ENCODE results near the gene GPC6. TPM values are rescaled to one million over a fixed set of nuclear protein-coding genes. Genes with fewer than 3 reads are reported as not detected.

The GPC6 gene
- polyA plus RNA-seq, 4 donors: 0.22 to 45.0 (median 1.4) TPM

DNA sequence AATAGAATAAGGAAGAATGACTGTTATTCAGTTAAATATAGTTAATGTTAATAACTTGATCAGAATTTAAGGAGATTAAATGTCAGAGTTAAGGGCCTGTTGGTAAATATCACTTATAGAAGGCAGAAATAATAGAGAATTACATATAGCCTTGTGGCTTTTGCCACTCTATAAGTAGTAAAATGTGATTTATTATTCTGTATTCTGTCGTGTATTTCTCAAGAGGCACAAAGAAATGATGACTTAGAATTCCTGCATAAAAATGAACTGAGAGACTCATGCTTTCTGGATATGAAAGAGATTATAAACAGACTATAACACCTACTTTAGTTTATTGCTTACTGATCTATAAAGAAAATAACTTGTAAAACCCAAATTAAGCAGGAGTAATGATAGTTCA lies 40.1 kb downstream of the GPC6 start:
- Histone ChIP-seq H3K4me3 (ENCODE audit: low read depth in 1 of 3, low read length in 3 of 3) (no peak overlapping the region), H3K36me3 (ENCODE audit: control insufficient read depth in 3 of 3, insufficient read depth in 2 of 3, low read depth in 1 of 3, low read length in 3 of 3) (peaks cover 0 to 3% (median 0%) of the 10 kb centered on the region in 3 donors), H3K27ac (ENCODE audit: low read depth in 1 of 3, low read length in 2 of 3) (no peak overlapping the region), H3K9me3 (ENCODE audit: control insufficient read depth in 2 of 2, insufficient read depth in 1 of 2, low read depth in 1 of 2, low read length in 1 of 2) (no peaks in the 10 kb centered on the region), H3K4me1 (ENCODE audit: control insufficient read depth in 3 of 3, insufficient read depth in 2 of 3, low read depth in 1 of 3, low read length in 2 of 3) (peaks cover 0 to 7% (median 0%) of the 10 kb centered on the region in 3 donors), H3K27me3 (ENCODE audit: control insufficient read depth in 3 of 3, insufficient read depth in 3 of 3, low read length in 3 of 3) (no peaks in the 10 kb centered on the region)
- FAIRE-seq (no peak), DNase-seq (no peak)
- 85 to 88% (median 86%) methylated on average over 1 of the region's 1 CpG for WGBS, 3 donors

DNA sequence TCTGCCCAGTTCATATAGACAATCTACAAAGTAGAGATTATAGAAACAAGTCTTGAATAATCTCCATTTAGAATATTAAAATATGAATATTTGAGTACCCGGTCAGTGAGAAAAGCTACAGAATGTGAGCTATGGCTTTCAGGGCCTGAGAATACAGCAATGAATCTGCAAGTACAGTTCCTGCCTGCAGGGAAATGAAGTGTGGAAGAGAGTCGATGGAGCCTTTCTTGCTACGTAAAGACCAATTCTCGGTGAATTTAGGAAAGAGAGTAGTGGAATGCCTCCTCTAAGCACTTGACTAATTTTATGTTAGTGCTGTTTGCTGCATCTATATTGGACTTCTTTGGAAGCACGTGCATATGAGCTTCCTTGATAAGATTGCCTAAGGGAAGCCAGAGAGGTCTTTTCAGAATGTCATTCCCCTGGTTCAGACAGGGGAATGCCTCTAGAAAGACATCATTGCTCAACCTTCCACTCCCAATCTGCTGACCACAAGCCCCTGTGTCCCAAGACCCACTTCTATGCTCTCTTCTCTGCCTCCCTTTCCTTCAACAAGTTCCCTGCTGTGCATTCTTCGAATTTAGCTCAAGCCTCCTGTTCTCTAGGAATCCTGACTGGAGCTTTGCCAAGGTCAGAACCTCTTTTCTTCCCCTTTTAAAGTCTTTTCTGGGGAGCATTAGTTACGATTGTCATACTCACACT lies 41.9 kb downstream of the GPC6 start:
- peaks cover 0 to under 1% (median 0%) of the 10 kb centered on the region in 3 donors for H3K36me3 ChIP-seq (ENCODE audit: control insufficient read depth in 3 of 3, insufficient read depth in 2 of 3, low read depth in 1 of 3, low read length in 3 of 3)
- no peak overlapping the region for H3K4me3 ChIP-seq (ENCODE audit: low read depth in 1 of 3, low read length in 3 of 3)
- H3K27ac ChIP-seq (ENCODE audit: low read depth in 1 of 3, low read length in 2 of 3): no peak overlapping the region
- H3K9me3 ChIP-seq (ENCODE audit: control insufficient read depth in 2 of 2, insufficient read depth in 1 of 2, low read depth in 1 of 2, low read length in 1 of 2): no peaks in the 10 kb centered on the region
- WGBS, 3 donors: 68 to 87% (median 74%) methylated on average over 7 of the region's 7 CpGs
- DNase-seq (no peak), FAIRE-seq (no peak)
- peaks cover 0 to 7% (median 0%) of the 10 kb centered on the region in 3 donors for H3K4me1 ChIP-seq (ENCODE audit: control insufficient read depth in 3 of 3, insufficient read depth in 2 of 3, low read depth in 1 of 3, low read length in 2 of 3)
- H3K27me3 ChIP-seq (ENCODE audit: control insufficient read depth in 3 of 3, insufficient read depth in 3 of 3, low read length in 3 of 3): no peaks in the 10 kb centered on the region

DNA sequence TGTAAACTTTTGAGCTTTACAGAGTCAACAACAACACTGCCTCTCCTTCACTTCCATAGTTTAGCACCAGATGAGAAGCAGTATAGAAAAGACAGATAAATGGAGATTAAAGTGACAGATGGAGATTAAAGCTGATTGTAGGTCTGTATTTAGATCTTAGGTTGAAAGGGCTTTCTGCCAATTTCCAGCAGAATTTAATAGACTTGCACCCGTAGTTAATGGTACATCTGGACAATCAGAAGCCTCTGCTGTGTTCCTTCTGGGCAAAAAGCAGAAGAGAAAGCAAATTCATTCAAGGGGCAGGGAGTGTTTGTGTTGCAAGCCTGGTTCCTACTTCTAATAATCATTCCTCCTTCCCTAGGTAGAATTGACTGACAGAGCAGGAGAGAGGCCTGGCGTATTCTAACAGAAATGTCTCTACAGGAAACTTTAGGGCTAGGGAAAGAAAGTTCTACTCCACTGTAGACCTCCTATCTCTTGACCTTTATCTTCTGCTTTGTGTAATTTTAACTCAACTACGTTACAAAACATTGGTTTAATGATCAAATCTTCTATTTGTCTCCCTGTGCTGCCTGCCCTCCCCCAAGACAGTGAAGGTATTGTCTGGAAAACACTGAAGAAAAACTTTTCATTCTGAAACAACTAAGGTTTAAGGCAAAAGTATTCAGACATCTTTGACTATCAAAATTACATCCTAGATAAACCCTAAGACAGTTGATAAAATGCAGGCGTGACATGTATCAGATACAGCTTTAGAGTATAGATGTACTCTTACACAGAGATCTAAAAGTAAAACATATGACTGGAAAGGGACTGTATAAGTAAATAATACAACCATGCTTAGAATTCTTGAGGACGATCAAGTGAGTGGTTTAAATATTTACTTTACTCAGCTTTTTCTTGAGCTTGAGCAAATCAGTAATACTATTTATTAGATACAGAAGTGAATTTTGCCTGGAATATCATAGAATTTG lies 44.4 kb downstream of the GPC6 start:
- Histone ChIP-seq H3K36me3 (ENCODE audit: control insufficient read depth in 3 of 3, insufficient read depth in 2 of 3, low read depth in 1 of 3, low read length in 3 of 3) (no peaks in the 10 kb centered on the region), H3K9me3 (ENCODE audit: control insufficient read depth in 2 of 2, insufficient read depth in 1 of 2, low read depth in 1 of 2, low read length in 1 of 2) (no peaks in the 10 kb centered on the region), H3K4me1 (ENCODE audit: control insufficient read depth in 3 of 3, insufficient read depth in 2 of 3, low read depth in 1 of 3, low read length in 2 of 3) (peaks cover 0 to 7% (median 0%) of the 10 kb centered on the region in 3 donors), H3K27me3 (ENCODE audit: control insufficient read depth in 3 of 3, insufficient read depth in 3 of 3, low read length in 3 of 3) (no peaks in the 10 kb centered on the region), H3K4me3 (ENCODE audit: low read depth in 1 of 3, low read length in 3 of 3) (no peak overlapping the region), H3K27ac (ENCODE audit: low read depth in 1 of 3, low read length in 2 of 3) (peak overlapping the region in 1 of 3 donors; percentile 2)
- DNase-seq: peak in 1 of 2 donors; percentile 19
- WGBS, 3 donors: 24 to 43% (median 27%) methylated on average over 5 of the region's 5 CpGs
- FAIRE-seq: no peak

DNA sequence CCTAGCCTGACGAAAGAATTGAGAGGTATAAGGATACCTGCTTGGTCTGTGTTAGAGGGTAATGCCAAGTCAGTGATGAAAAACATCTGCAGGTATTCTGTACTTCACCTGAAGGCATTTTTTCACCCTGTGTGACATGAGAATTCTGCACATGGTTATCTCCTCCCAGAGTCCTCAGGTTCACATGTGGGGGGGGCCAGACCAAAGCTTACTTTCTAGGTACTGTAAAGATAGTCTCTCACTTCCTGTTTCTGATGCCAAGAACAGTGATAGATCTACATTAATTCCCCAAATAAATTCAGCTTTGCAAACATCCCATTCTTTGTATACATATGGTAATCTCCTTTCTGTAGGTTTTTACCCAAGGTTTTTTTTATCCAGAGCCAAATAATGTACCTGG lies 53.4 kb downstream of the GPC6 start:
- Histone ChIP-seq H3K27me3 (ENCODE audit: control insufficient read depth in 3 of 3, insufficient read depth in 3 of 3, low read length in 3 of 3) (no peaks in the 10 kb centered on the region), H3K4me3 (ENCODE audit: low read depth in 1 of 3, low read length in 3 of 3) (no peak overlapping the region), H3K36me3 (ENCODE audit: control insufficient read depth in 3 of 3, insufficient read depth in 2 of 3, low read depth in 1 of 3, low read length in 3 of 3) (no peaks in the 10 kb centered on the region), H3K27ac (ENCODE audit: low read depth in 1 of 3, low read length in 2 of 3) (no peak overlapping the region), H3K9me3 (ENCODE audit: control insufficient read depth in 2 of 2, insufficient read depth in 1 of 2, low read depth in 1 of 2, low read length in 1 of 2) (peaks cover 0 to 3% of the 10 kb centered on the region in 2 donors), H3K4me1 (ENCODE audit: control insufficient read depth in 3 of 3, insufficient read depth in 2 of 3, low read depth in 1 of 3, low read length in 2 of 3) (no peaks in the 10 kb centered on the region)
- DNase-seq (peak in 1 of 2 donors; percentile 39), FAIRE-seq (no peak)
- 33 to 65% (median 52%) methylated on average over 1 of the region's 1 CpG for WGBS, 3 donors

DNA sequence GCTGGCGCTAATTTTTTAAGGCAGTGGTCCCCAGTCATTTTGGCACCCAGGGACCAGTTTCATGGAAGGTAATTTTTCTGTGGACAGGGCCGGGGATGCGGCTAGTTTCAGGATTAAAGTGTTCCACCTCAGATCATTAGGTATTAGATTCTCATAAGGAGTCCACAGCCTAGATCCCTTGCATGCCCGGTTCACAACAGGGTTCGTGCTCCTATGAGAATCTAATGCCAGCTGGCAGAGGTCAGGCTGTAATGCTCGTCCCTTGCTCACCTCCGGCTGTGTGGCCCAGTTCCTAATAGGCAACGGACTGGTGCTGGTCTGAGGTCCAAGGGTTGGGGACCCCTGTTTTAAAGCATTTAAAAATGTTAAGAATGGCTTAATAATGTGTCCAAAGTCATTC lies 54.1 kb downstream of the GPC6 start:
- Histone ChIP-seq H3K36me3 (ENCODE audit: control insufficient read depth in 3 of 3, insufficient read depth in 2 of 3, low read depth in 1 of 3, low read length in 3 of 3) (no peaks in the 10 kb centered on the region), H3K27me3 (ENCODE audit: control insufficient read depth in 3 of 3, insufficient read depth in 3 of 3, low read length in 3 of 3) (no peaks in the 10 kb centered on the region), H3K27ac (ENCODE audit: low read depth in 1 of 3, low read length in 2 of 3) (no peak overlapping the region), H3K4me1 (ENCODE audit: control insufficient read depth in 3 of 3, insufficient read depth in 2 of 3, low read depth in 1 of 3, low read length in 2 of 3) (no peaks in the 10 kb centered on the region), H3K9me3 (ENCODE audit: control insufficient read depth in 2 of 2, insufficient read depth in 1 of 2, low read depth in 1 of 2, low read length in 1 of 2) (peaks cover 0 to 3% of the 10 kb centered on the region in 2 donors), H3K4me3 (ENCODE audit: low read depth in 1 of 3, low read length in 3 of 3) (no peak overlapping the region)
- FAIRE-seq: no peak
- no peak for DNase-seq
- WGBS, 3 donors: 84 to 91% (median 88%) methylated on average over 8 of the region's 8 CpGs

DNA sequence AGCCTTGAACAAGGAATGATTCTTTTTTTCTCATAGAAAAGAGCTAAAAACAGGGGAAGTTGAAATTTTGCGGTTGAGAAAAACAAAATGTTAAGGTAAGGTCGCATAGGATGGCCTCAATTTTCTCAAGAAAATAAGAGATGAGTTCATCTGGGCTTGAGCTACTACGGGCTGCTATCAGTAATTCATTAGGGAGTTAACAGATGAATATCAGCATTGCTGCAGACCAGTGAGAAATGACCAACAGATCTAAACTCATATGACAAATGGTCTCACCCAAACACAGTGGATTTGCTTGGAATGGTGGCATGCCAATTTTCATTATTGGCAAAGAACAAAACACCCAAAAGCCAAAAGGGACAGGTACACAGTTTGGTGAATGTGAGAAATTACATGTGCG lies 56.6 kb downstream of the GPC6 start:
- H3K4me1 ChIP-seq (ENCODE audit: control insufficient read depth in 3 of 3, insufficient read depth in 2 of 3, low read depth in 1 of 3, low read length in 2 of 3): no peaks in the 10 kb centered on the region
- H3K9me3 ChIP-seq (ENCODE audit: control insufficient read depth in 2 of 2, insufficient read depth in 1 of 2, low read depth in 1 of 2, low read length in 1 of 2): peaks cover 0 to 3% of the 10 kb centered on the region in 2 donors
- H3K36me3 ChIP-seq (ENCODE audit: control insufficient read depth in 3 of 3, insufficient read depth in 2 of 3, low read depth in 1 of 3, low read length in 3 of 3): no peaks in the 10 kb centered on the region
- no peak for DNase-seq
- no peak overlapping the region for H3K4me3 ChIP-seq (ENCODE audit: low read depth in 1 of 3, low read length in 3 of 3)
- H3K27me3 ChIP-seq (ENCODE audit: control insufficient read depth in 3 of 3, insufficient read depth in 3 of 3, low read length in 3 of 3): no peaks in the 10 kb centered on the region
- 75 to 79% (median 79%) methylated on average over 4 of the region's 4 CpGs for WGBS, 3 donors
- no peak overlapping the region for H3K27ac ChIP-seq (ENCODE audit: low read depth in 1 of 3, low read length in 2 of 3)
- FAIRE-seq: no peak

- no peaks in the 10 kb centered on the region for H3K4me1 ChIP-seq (ENCODE audit: control insufficient read depth in 3 of 3, insufficient read depth in 2 of 3, low read depth in 1 of 3, low read length in 2 of 3)
- H3K36me3 ChIP-seq (ENCODE audit: control insufficient read depth in 3 of 3, insufficient read depth in 2 of 3, low read depth in 1 of 3, low read length in 3 of 3): no peaks in the 10 kb centered on the region
- no peak overlapping the region for H3K4me3 ChIP-seq (ENCODE audit: low read depth in 1 of 3, low read length in 3 of 3)
- DNase-seq (no peak), FAIRE-seq (no peak)
- peaks cover 0 to 3% of the 10 kb centered on the region in 2 donors for H3K9me3 ChIP-seq (ENCODE audit: control insufficient read depth in 2 of 2, insufficient read depth in 1 of 2, low read depth in 1 of 2, low read length in 1 of 2)
- H3K27me3 ChIP-seq (ENCODE audit: control insufficient read depth in 3 of 3, insufficient read depth in 3 of 3, low read length in 3 of 3): no peaks in the 10 kb centered on the region
- H3K27ac ChIP-seq (ENCODE audit: low read depth in 1 of 3, low read length in 2 of 3): no peak overlapping the region
- 77 to 90% (median 81%) methylated on average over 1 of the region's 1 CpG for WGBS, 3 donors
Measured at GRCh38 chr13:93284064-93284463, 57.5 kb downstream of the GPC6 start.

DNA sequence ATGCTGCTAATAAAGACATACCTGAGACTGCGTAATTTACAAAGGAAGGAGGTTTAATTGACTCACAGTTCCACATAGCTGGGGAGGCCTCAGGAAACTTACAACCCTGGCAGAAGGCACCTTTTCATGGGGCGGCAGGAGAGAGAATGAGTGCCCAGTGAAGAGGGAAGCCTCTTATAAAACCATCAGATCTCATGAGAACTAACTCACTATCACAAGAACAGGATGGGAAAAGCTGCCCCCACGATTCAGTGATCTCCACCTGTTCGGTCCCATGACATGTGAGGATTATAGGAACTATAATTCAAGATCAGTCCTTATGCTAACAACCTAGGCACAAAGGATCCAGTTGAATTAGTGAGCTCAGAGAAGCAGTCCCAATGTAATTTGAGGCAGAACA lies 59.4 kb downstream of the GPC6 start:
- WGBS, 3 donors: 67 to 80% (median 73%) methylated on average over 4 of the region's 4 CpGs

More for the DNA sequence above, 59.4 kb downstream of the GPC6 start:
- Histone ChIP-seq H3K4me1 (ENCODE audit: control insufficient read depth in 3 of 3, insufficient read depth in 2 of 3, low read depth in 1 of 3, low read length in 2 of 3) (no peaks in the 10 kb centered on the region), H3K36me3 (ENCODE audit: control insufficient read depth in 3 of 3, insufficient read depth in 2 of 3, low read depth in 1 of 3, low read length in 3 of 3) (no peaks in the 10 kb centered on the region), H3K4me3 (ENCODE audit: low read depth in 1 of 3, low read length in 3 of 3) (no peak overlapping the region), H3K9me3 (ENCODE audit: control insufficient read depth in 2 of 2, insufficient read depth in 1 of 2, low read depth in 1 of 2, low read length in 1 of 2) (peaks cover 0 to 3% of the 10 kb centered on the region in 2 donors), H3K27ac (ENCODE audit: low read depth in 1 of 3, low read length in 2 of 3) (no peak overlapping the region), H3K27me3 (ENCODE audit: control insufficient read depth in 3 of 3, insufficient read depth in 3 of 3, low read length in 3 of 3) (no peaks in the 10 kb centered on the region)
- FAIRE-seq: no peak
- DNase-seq: no peak

Data from small intestine (tissue), 7 donors.